ENCODE measurements around the gene ASTN2.

Gene ASTN2

GRCh38 chr9:116504893-116505480 is 909.9 kb downstream of the ASTN2 start:
- H3K27me3 ChIP-seq (ENCODE audit: insufficient read depth, low read length, poor library complexity): no peaks in the 10 kb centered on the region
- H3K9me3 ChIP-seq (ENCODE audit: insufficient read depth, low read length, severe bottlenecking): no peaks in the 10 kb centered on the region
- TF ChIP-seq, protein P1, sequence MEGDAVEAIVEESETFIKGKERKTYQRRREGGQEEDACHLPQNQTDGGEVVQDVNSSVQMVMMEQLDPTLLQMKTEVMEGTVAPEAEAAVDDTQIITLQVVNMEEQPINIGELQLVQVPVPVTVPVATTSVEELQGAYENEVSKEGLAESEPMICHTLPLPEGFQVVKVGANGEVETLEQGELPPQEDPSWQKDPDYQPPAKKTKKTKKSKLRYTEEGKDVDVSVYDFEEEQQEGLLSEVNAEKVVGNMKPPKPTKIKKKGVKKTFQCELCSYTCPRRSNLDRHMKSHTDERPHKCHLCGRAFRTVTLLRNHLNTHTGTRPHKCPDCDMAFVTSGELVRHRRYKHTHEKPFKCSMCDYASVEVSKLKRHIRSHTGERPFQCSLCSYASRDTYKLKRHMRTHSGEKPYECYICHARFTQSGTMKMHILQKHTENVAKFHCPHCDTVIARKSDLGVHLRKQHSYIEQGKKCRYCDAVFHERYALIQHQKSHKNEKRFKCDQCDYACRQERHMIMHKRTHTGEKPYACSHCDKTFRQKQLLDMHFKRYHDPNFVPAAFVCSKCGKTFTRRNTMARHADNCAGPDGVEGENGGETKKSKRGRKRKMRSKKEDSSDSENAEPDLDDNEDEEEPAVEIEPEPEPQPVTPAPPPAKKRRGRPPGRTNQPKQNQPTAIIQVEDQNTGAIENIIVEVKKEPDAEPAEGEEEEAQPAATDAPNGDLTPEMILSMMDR (IDR thresholded peaks at IDR 0.05; ENCODE audit: borderline replicate concordance, extremely low read depth, low read length, poor library complexity, severe bottlenecking): no peak
- ATAC-seq (ENCODE audit: insufficient read depth, low read depth) (no peak), DNase-seq (no peak)
- H3K4me2 ChIP-seq (ENCODE audit: insufficient read depth, low read length): no peak overlapping the region
- no peaks in the 10 kb centered on the region for H3K79me2 ChIP-seq (ENCODE audit: insufficient read depth, low read length)
- H3K9ac ChIP-seq (ENCODE audit: low read depth, low read length): no peak overlapping the region
- no peak overlapping the region for H3K27ac ChIP-seq (ENCODE audit: low read length)
- no peaks in the 10 kb centered on the region for H3K36me3 ChIP-seq (ENCODE audit: insufficient read depth, low read length)
- no peaks in the 10 kb centered on the region for H3K4me1 ChIP-seq (ENCODE audit: insufficient read depth, low read length)
- no peak overlapping the region for H3K4me3 ChIP-seq (ENCODE audit: low read depth in 1 of 2, low read length in 2 of 2)
- H2AFZ ChIP-seq (ENCODE audit: low read depth, low read length): no peak overlapping the region
- no peaks in the 10 kb centered on the region for H4K20me1 ChIP-seq (ENCODE audit: insufficient read depth, low read length)

DNA sequence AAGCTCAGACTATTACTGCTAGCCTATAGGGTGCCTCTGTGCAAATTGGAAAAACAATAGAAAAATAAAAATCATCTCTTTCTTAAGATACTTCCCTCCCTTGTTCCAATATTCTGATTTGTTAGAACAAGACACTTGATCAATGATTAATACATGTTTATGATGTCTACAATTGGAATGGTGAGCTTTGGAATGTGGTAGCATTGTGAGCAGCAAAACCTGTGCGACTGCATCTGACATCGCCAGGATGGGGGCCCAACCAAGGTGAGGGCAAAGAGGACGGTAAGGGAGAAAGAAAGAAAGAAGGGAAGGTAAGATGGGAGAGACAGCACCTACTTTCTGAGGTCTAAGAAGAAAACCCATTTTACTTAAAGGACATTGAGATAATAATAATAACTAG is 910.8 kb downstream of the ASTN2 start:
- TF ChIP-seq EZH2 (IDR thresholded peaks at IDR 0.05; ENCODE audit: borderline replicate concordance, low read depth, low read length, severe bottlenecking): no peak
- TF ChIP-seq, protein P1 (IDR thresholded peaks at IDR 0.05; ENCODE audit: borderline replicate concordance, extremely low read depth, low read length, poor library complexity, severe bottlenecking): no peak
- H3K79me2 ChIP-seq (ENCODE audit: insufficient read depth, low read length): no peaks in the 10 kb centered on the region
- H4K20me1 ChIP-seq (ENCODE audit: insufficient read depth, low read length): no peaks in the 10 kb centered on the region
- no peaks in the 10 kb centered on the region for H3K36me3 ChIP-seq (ENCODE audit: insufficient read depth, low read length)
- H2AFZ ChIP-seq (ENCODE audit: low read depth, low read length): no peak overlapping the region
- no peak overlapping the region for H3K27ac ChIP-seq (ENCODE audit: low read length)
- no peaks in the 10 kb centered on the region for H3K9me3 ChIP-seq (ENCODE audit: insufficient read depth, low read length, severe bottlenecking)
- ATAC-seq (ENCODE audit: insufficient read depth, low read depth): no peak
- no peak overlapping the region for H3K9ac ChIP-seq (ENCODE audit: low read depth, low read length)
- no peak overlapping the region for H3K4me3 ChIP-seq (ENCODE audit: low read depth in 1 of 2, low read length in 2 of 2)
- H3K4me2 ChIP-seq (ENCODE audit: insufficient read depth, low read length): no peak overlapping the region
- DNase-seq: no peak
- H3K27me3 ChIP-seq (ENCODE audit: insufficient read depth, low read length, poor library complexity): no peaks in the 10 kb centered on the region
- no peaks in the 10 kb centered on the region for H3K4me1 ChIP-seq (ENCODE audit: insufficient read depth, low read length)

- no peak for TF ChIP-seq EZH2 (IDR thresholded peaks at IDR 0.05; ENCODE audit: borderline replicate concordance, low read depth, low read length, severe bottlenecking)
- TF ChIP-seq, protein P1 (IDR thresholded peaks at IDR 0.05; ENCODE audit: borderline replicate concordance, extremely low read depth, low read length, poor library complexity, severe bottlenecking): no peak
- Histone ChIP-seq H3K9ac (ENCODE audit: low read depth, low read length) (no peak overlapping the region), H2AFZ (ENCODE audit: low read depth, low read length) (no peak overlapping the region), H3K79me2 (ENCODE audit: insufficient read depth, low read length) (no peaks in the 10 kb centered on the region), H3K27me3 (ENCODE audit: insufficient read depth, low read length, poor library complexity) (no peaks in the 10 kb centered on the region), H3K4me2 (ENCODE audit: insufficient read depth, low read length) (no peak overlapping the region), H3K9me3 (ENCODE audit: insufficient read depth, low read length, severe bottlenecking) (no peaks in the 10 kb centered on the region), H3K36me3 (ENCODE audit: insufficient read depth, low read length) (no peaks in the 10 kb centered on the region), H3K4me1 (ENCODE audit: insufficient read depth, low read length) (no peaks in the 10 kb centered on the region), H3K27ac (ENCODE audit: low read length) (no peak overlapping the region), H3K4me3 (ENCODE audit: low read depth in 1 of 2, low read length in 2 of 2) (no peak overlapping the region), H4K20me1 (ENCODE audit: insufficient read depth, low read length) (no peaks in the 10 kb centered on the region)
- ATAC-seq (ENCODE audit: insufficient read depth, low read depth) (no peak), DNase-seq (no peak)
Measured at GRCh38 chr9:116502746-116503145, 912.1 kb downstream of the ASTN2 start.

DNA sequence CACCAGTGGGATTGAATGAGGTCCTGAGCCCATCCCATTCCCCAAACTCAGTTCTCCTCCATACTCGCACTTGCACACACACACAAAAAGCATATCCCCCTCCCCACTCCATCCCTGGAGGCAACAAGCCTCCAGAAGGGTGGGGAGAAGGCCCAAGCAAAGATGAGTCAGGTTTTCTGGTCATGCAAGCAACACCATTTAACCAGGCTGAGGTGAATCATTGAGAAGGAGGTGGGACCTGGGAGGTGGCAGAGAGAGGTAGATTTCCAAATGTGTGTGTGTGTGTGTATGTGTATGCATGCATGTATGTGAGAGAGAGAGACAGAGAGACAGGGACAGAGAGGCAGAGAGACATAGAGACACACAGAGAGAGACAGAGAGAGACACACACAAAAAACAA is 913.0 kb downstream of the ASTN2 start:
- Histone ChIP-seq H3K79me2 (ENCODE audit: insufficient read depth, low read length) (no peaks in the 10 kb centered on the region), H3K4me2 (ENCODE audit: insufficient read depth, low read length) (no peak overlapping the region), H3K9ac (ENCODE audit: low read depth, low read length) (no peak overlapping the region), H2AFZ (ENCODE audit: low read depth, low read length) (no peak overlapping the region), H3K36me3 (ENCODE audit: insufficient read depth, low read length) (no peaks in the 10 kb centered on the region), H4K20me1 (ENCODE audit: insufficient read depth, low read length) (no peaks in the 10 kb centered on the region), H3K27me3 (ENCODE audit: insufficient read depth, low read length, poor library complexity) (no peaks in the 10 kb centered on the region), H3K27ac (ENCODE audit: low read length) (no peak overlapping the region), H3K9me3 (ENCODE audit: insufficient read depth, low read length, severe bottlenecking) (no peaks in the 10 kb centered on the region), H3K4me1 (ENCODE audit: insufficient read depth, low read length) (no peaks in the 10 kb centered on the region), H3K4me3 (ENCODE audit: low read depth in 1 of 2, low read length in 2 of 2) (no peak overlapping the region)
- no peak for TF ChIP-seq EZH2 (IDR thresholded peaks at IDR 0.05; ENCODE audit: borderline replicate concordance, low read depth, low read length, severe bottlenecking)
- TF ChIP-seq, protein P1 (IDR thresholded peaks at IDR 0.05; ENCODE audit: borderline replicate concordance, extremely low read depth, low read length, poor library complexity, severe bottlenecking): no peak
- DNase-seq (no peak), ATAC-seq (ENCODE audit: insufficient read depth, low read depth) (no peak)

All from DND-41 (cell line).